GM23338 (cell line): ENCODE measurements around the gene FHIT.

Source experiments
- CREB1 ChIP-seq: fragments of 250-450 bp; sonication (Bioruptor Pico); IDR thresholded peaks from 2 replicates; pipeline ENCODE4 v1.5.0; 2020; ENCODE audit warnings: low read depth, mild to moderate bottlenecking, moderate library complexity
- EZH2 ChIP-seq: fragments of 200-600 bp; sonication (generic); IDR thresholded peaks from one replicate; pipeline ENCODE4 v1.8.0; 2017; ENCODE audit warnings: antibody characterized with exemption, mild to moderate bottlenecking, low read depth; ENCODE audit not compliant: unreplicated experiment
- EZH2phosphoT487 ChIP-seq: fragments of 200-600 bp; sonication (generic); IDR thresholded peaks from one replicate; pipeline ENCODE4 v1.8.1; 2018; ENCODE audit warnings: antibody characterized with exemption; ENCODE audit not compliant: unreplicated experiment
- JUNB ChIP-seq: IDR thresholded peaks from one replicate; pipeline ENCODE4 v1.6.1; 2016; ENCODE audit warnings: antibody characterized with exemption; ENCODE audit not compliant: unreplicated experiment
- NANOG ChIP-seq: IDR thresholded peaks from 2 replicates; pipeline ENCODE4 v1.6.1; 2016; ENCODE audit warnings: antibody characterized with exemption, borderline replicate concordance
- POLR2AphosphoS5 ChIP-seq: IDR thresholded peaks from 2 replicates; pipeline ENCODE4 v1.6.1; 2016; ENCODE audit warnings: antibody characterized with exemption, low read depth
- TF ChIP-seq, protein P1 (sequence below), 2 experiments: fragments of 200-600 bp in 1 of 2; sonication (generic) in 1 of 2; conservative IDR thresholded peaks; 2 replicates each; pipeline versions ENCODE4 v1.5.1 to v1.6.1; 2016 to 2017; ENCODE audit warnings: antibody characterized with exemption in 2 of 2, low read depth in 2 of 2, mild to moderate bottlenecking in 2 of 2, moderate library complexity in 1 of 2
- TF ChIP-seq, protein P2 (sequence below): IDR thresholded peaks from one replicate; pipeline ENCODE4 v1.6.1; 2018; ENCODE audit warnings: antibody characterized with exemption; ENCODE audit not compliant: unreplicated experiment

DNA sequence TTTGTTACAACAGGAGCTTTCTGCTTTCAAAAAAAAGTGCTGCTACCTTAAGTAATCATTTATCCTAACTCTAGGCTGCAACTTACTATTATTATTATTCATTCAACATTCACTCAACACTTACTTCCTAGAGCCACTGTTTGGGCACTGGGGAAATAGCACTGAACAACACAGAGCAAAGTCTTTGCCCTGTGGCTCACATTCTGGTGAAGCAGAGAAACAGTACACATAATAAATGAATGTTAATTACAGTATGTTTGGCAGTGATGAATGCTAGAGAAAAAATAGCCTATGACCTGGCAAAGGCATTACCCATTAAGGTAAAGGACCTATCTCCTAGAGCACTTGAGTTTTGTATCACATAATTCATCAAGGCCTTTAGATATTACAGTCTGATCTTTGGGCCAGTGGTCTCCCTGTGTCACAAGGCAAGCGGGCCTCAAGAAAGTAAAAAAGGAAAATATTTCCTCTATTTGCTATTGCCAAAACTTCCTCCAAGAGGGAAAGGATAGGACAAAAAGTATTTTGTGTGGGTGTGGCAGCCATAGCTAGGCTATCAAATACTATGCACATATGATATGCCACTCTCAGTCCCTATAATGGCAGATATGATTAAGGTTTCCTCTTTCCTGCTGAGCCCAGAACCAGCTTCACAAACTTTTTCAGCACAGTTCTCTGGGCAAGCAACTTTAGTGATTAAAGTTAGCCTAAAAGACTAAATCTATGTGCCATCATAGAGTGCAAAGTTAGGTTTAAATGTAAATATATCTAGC is 142.8 kb downstream of the FHIT start:
- TF ChIP-seq, protein P1, sequence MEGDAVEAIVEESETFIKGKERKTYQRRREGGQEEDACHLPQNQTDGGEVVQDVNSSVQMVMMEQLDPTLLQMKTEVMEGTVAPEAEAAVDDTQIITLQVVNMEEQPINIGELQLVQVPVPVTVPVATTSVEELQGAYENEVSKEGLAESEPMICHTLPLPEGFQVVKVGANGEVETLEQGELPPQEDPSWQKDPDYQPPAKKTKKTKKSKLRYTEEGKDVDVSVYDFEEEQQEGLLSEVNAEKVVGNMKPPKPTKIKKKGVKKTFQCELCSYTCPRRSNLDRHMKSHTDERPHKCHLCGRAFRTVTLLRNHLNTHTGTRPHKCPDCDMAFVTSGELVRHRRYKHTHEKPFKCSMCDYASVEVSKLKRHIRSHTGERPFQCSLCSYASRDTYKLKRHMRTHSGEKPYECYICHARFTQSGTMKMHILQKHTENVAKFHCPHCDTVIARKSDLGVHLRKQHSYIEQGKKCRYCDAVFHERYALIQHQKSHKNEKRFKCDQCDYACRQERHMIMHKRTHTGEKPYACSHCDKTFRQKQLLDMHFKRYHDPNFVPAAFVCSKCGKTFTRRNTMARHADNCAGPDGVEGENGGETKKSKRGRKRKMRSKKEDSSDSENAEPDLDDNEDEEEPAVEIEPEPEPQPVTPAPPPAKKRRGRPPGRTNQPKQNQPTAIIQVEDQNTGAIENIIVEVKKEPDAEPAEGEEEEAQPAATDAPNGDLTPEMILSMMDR (conservative IDR thresholded peaks at IDR 0.05; ENCODE audit: low read depth in 2 of 2): no peak
- no peak for TF ChIP-seq EZH2
- TF ChIP-seq POLR2AphosphoS5: no peak
- TF ChIP-seq, protein P2, sequence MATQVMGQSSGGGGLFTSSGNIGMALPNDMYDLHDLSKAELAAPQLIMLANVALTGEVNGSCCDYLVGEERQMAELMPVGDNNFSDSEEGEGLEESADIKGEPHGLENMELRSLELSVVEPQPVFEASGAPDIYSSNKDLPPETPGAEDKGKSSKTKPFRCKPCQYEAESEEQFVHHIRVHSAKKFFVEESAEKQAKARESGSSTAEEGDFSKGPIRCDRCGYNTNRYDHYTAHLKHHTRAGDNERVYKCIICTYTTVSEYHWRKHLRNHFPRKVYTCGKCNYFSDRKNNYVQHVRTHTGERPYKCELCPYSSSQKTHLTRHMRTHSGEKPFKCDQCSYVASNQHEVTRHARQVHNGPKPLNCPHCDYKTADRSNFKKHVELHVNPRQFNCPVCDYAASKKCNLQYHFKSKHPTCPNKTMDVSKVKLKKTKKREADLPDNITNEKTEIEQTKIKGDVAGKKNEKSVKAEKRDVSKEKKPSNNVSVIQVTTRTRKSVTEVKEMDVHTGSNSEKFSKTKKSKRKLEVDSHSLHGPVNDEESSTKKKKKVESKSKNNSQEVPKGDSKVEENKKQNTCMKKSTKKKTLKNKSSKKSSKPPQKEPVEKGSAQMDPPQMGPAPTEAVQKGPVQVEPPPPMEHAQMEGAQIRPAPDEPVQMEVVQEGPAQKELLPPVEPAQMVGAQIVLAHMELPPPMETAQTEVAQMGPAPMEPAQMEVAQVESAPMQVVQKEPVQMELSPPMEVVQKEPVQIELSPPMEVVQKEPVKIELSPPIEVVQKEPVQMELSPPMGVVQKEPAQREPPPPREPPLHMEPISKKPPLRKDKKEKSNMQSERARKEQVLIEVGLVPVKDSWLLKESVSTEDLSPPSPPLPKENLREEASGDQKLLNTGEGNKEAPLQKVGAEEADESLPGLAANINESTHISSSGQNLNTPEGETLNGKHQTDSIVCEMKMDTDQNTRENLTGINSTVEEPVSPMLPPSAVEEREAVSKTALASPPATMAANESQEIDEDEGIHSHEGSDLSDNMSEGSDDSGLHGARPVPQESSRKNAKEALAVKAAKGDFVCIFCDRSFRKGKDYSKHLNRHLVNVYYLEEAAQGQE: no peak
- TF ChIP-seq NANOG: no peak
- no peak for TF ChIP-seq CREB1 (CRISPR knock-in tag)
- no peak for TF ChIP-seq EZH2phosphoT487
- TF ChIP-seq JUNB: no peak
